Endothelial cell (in vitro differentiated cells): ENCODE data around the gene STX11. TPM values are rescaled to one million over a fixed set of nuclear protein-coding genes. Genes with fewer than 3 reads are reported as not detected.

Experiments used
- DNase-seq: peaks from one replicate; pipeline ENCODE4 v3.0.0; 2021; ENCODE audit warnings: low spot score
- H3K27ac Mint-ChIP-seq: one replicate; pipeline ENCODE4 v1.8.0; 2021; ENCODE audit warnings: mixed read lengths, inconsistent platforms; ENCODE audit not compliant: unreplicated experiment
- H3K27me3 Mint-ChIP-seq: one replicate; pipeline ENCODE4 v1.8.0; 2021; ENCODE audit warnings: mild to moderate bottlenecking, moderate library complexity, mixed read lengths, inconsistent platforms; ENCODE audit not compliant: unreplicated experiment
- H3K36me3 Mint-ChIP-seq: one replicate; pipeline ENCODE4 v1.8.0; 2021; ENCODE audit warnings: mild to moderate bottlenecking, low read depth, mixed read lengths, inconsistent platforms; ENCODE audit not compliant: unreplicated experiment
- H3K4me1 Mint-ChIP-seq: one replicate; pipeline ENCODE4 v1.8.0; 2021; ENCODE audit warnings: mild to moderate bottlenecking, mixed read lengths, inconsistent platforms; ENCODE audit not compliant: unreplicated experiment
- H3K4me3 Mint-ChIP-seq: one replicate; pipeline ENCODE4 v1.8.0; 2021; ENCODE audit warnings: mild to moderate bottlenecking, mixed read lengths, inconsistent platforms; ENCODE audit not compliant: unreplicated experiment
- H3K9me3 Mint-ChIP-seq: one replicate; pipeline ENCODE4 v1.8.0; 2021; ENCODE audit warnings: mixed read lengths, inconsistent platforms; ENCODE audit not compliant: unreplicated experiment
- CTCF ChIP-seq: fragments of 200-600 bp; sonication (generic); IDR thresholded peaks from one replicate; pipeline ENCODE4 v1.5.0; 2021; ENCODE audit warnings: antibody characterized with exemption; ENCODE audit not compliant: unreplicated experiment
- total RNA-seq: library from RNA; stranded (reverse); fragmentation: NEBNext Ultra II Directional; extraction: Animal tissue kit (Norgen Biotek cat#: 25700); gene quantifications from one replicate; pipeline ENCODE4 v1.2.1, GENCODE V29; 2021; ENCODE audit not compliant: unreplicated experiment

Gene STX11
- total RNA-seq, 1 donor from 2014 or later: not detected

DNA sequence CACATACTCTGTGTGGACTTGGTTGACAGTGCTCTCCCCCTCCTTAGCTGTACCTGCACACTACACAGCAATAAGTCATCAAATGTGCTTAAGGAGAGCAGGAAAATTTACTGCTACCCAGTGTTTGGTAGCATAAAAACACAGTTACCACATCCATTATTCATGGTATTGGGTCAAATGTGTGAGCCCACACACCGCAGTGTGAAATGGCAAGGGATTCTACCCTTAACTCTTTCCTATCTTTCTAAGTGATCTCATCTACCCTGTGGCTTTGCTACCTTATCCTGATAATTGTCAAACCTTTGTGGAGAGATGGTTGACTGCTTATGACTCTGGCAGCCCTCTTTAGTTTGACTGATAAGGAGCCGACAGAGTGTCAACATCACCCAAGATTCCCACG is 47.6 kb downstream of the STX11 start:
- no peaks in the 10 kb centered on the region for H3K36me3 Mint-ChIP-seq
- no peak overlapping the region for H3K4me3 Mint-ChIP-seq
- DNase-seq: no peak
- H3K27ac Mint-ChIP-seq: no peak overlapping the region
- TF ChIP-seq CTCF: no peak
- H3K27me3 Mint-ChIP-seq: peaks cover 1% of the 10 kb centered on the region
- no peaks in the 10 kb centered on the region for H3K9me3 Mint-ChIP-seq
- H3K4me1 Mint-ChIP-seq: no peaks in the 10 kb centered on the region

DNA sequence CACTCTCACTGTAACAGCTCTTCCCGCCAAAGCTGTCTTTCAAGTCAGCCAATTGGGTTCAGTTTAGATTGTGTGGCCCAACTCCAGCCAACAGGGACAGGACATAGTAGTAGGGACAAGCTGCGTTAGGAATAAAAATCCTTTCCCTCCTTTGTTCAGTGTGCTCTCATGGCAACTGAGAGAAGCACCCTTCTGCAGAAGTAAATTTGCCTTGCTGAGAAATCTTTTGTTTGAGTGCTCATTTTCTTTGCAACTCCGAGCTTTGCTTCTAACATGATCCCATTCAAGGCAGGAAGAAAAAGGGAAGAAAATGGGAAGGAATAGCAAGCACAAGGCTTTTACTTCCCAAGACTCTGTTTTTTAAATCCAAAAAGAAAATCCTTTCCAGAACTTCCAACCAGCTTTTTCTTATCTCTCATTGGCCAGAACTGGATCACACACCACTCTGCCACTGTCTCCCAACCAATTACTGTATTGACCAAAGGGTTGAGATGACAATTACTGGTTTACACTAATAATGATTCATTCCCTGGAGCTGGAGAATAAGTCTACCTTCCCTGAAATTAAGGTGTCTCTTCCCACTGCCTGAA is 52.7 kb downstream of the STX11 start:
- no peak overlapping the region for H3K4me3 Mint-ChIP-seq
- H3K27ac Mint-ChIP-seq: no peak overlapping the region
- peaks cover 4% of the 10 kb centered on the region for H3K9me3 Mint-ChIP-seq
- H3K27me3 Mint-ChIP-seq: no peaks in the 10 kb centered on the region
- TF ChIP-seq CTCF: no peak
- DNase-seq: no peak
- H3K4me1 Mint-ChIP-seq: no peaks in the 10 kb centered on the region
- H3K36me3 Mint-ChIP-seq: no peaks in the 10 kb centered on the region

GRCh38 chr6:144211160-144211559 is 60.8 kb downstream of the STX11 start:
- H3K4me1 Mint-ChIP-seq: peaks cover 8% of the 10 kb centered on the region
- no peaks in the 10 kb centered on the region for H3K36me3 Mint-ChIP-seq
- H3K27ac Mint-ChIP-seq: no peak overlapping the region
- H3K27me3 Mint-ChIP-seq: peaks cover 14% of the 10 kb centered on the region
- no peaks in the 10 kb centered on the region for H3K9me3 Mint-ChIP-seq
- no peak overlapping the region for H3K4me3 Mint-ChIP-seq
- DNase-seq: no peak
- TF ChIP-seq CTCF: no peak

DNA sequence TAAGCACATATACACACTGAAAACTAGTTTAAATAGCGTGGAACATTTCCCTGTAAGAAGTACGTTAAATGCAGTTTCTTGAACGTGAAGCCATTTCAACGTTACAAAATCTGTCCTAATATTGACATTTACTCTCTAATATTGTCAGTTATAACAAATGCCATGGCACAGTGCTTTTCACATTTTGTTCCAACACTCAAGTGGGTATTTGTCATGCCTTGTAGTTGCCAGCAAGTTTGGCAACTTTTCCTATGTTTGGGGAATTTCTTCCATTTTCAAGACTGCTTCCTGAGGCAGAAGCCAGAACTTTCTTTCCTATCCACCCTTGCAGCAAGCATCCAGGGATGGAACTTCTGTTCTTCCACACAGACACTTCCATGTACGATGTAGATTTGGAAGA is 63.0 kb downstream of the STX11 start:
- H3K4me1 Mint-ChIP-seq: peaks cover 15% of the 10 kb centered on the region

More for the DNA sequence above, 63.0 kb downstream of the STX11 start:
- peaks cover 26% of the 10 kb centered on the region for H3K27me3 Mint-ChIP-seq
- H3K4me3 Mint-ChIP-seq: no peak overlapping the region
- DNase-seq: no peak
- no peak for TF ChIP-seq CTCF
- H3K9me3 Mint-ChIP-seq: no peaks in the 10 kb centered on the region
- H3K27ac Mint-ChIP-seq: no peak overlapping the region
- H3K36me3 Mint-ChIP-seq: peaks cover 10% of the 10 kb centered on the region
